ENCODE measurements around the gene PPP5C. TPM values are rescaled to one million over a fixed set of nuclear protein-coding genes. Genes with fewer than 3 reads are reported as not detected.
A peak's percentile ranks its signal among the peaks of the same experiment; 100 is the strongest.

PPP5C gene
- total and polyA plus RNA-seq, 2 experiments from 2014 or later: 120 to 130 TPM

GRCh38 chr19:46339446-46339845 is 7.4 kb upstream of the PPP5C start:
- peaks cover 21% of the 10 kb centered on the region for H3K36me3 ChIP-seq
- H3K4me3 ChIP-seq: no peak overlapping the region
- no peaks in the 10 kb centered on the region for H3K9me3 ChIP-seq (ENCODE audit: low read depth)
- H3K27me3 ChIP-seq: no peaks in the 10 kb centered on the region
- TF ChIP-seq CTCF (IDR thresholded peaks at IDR 0.05; ENCODE audit: low read depth, low read length): no peak
- H3K4me1 ChIP-seq (ENCODE audit: low read depth): peaks cover 10% of the 10 kb centered on the region
- peak overlapping the region; percentile 58 for H3K27ac ChIP-seq
- DNase-seq (ENCODE audit: low read depth in 1 of 2, low spot score in 1 of 2): no peak

GRCh38 chr19:46340051-46340659 is 6.7 kb upstream of the PPP5C start:
- H3K27ac ChIP-seq: no peak overlapping the region
- H3K9me3 ChIP-seq (ENCODE audit: low read depth): no peaks in the 10 kb centered on the region
- H3K4me1 ChIP-seq (ENCODE audit: low read depth): peaks cover 10% of the 10 kb centered on the region
- no peak for DNase-seq (ENCODE audit: low read depth in 1 of 2, low spot score in 1 of 2)
- H3K27me3 ChIP-seq: no peaks in the 10 kb centered on the region
- no peak for TF ChIP-seq CTCF (IDR thresholded peaks at IDR 0.05; ENCODE audit: low read depth, low read length)
- no peak overlapping the region for H3K4me3 ChIP-seq
- H3K36me3 ChIP-seq: peaks cover 21% of the 10 kb centered on the region

GRCh38 chr19:46341937-46342336 is 5.0 kb upstream of the PPP5C start:
- Histone ChIP-seq H3K9me3 (ENCODE audit: low read depth) (no peaks in the 10 kb centered on the region), H3K27me3 (no peaks in the 10 kb centered on the region), H3K4me1 (ENCODE audit: low read depth) (peaks cover 10% of the 10 kb centered on the region), H3K27ac (no peak overlapping the region), H3K4me3 (no peak overlapping the region), H3K36me3 (peaks cover 19% of the 10 kb centered on the region)
- DNase-seq (ENCODE audit: low read depth in 1 of 2, low spot score in 1 of 2): no peak
- no peak for TF ChIP-seq CTCF (IDR thresholded peaks at IDR 0.05; ENCODE audit: low read depth, low read length)

GRCh38 chr19:46344363-46344762 is 2.5 kb upstream of the PPP5C start:
- H3K27ac ChIP-seq: no peak overlapping the region
- TF ChIP-seq CTCF (IDR thresholded peaks at IDR 0.05; ENCODE audit: low read depth, low read length): no peak
- H3K27me3 ChIP-seq: no peaks in the 10 kb centered on the region
- no peak overlapping the region for H3K4me3 ChIP-seq
- H3K36me3 ChIP-seq: peaks cover 2% of the 10 kb centered on the region
- peaks cover 5% of the 10 kb centered on the region for H3K4me1 ChIP-seq (ENCODE audit: low read depth)
- no peaks in the 10 kb centered on the region for H3K9me3 ChIP-seq (ENCODE audit: low read depth)
- no peak for DNase-seq (ENCODE audit: low read depth in 1 of 2, low spot score in 1 of 2)

- H3K36me3 ChIP-seq: no peaks in the 10 kb centered on the region
- no peak for DNase-seq (ENCODE audit: low read depth in 1 of 2, low spot score in 1 of 2)
- H3K27ac ChIP-seq: no peak overlapping the region
- no peak overlapping the region for H3K4me3 ChIP-seq
- H3K4me1 ChIP-seq (ENCODE audit: low read depth): peaks cover 12% of the 10 kb centered on the region
- no peaks in the 10 kb centered on the region for H3K9me3 ChIP-seq (ENCODE audit: low read depth)
- no peaks in the 10 kb centered on the region for H3K27me3 ChIP-seq
- no peak for TF ChIP-seq CTCF (IDR thresholded peaks at IDR 0.05; ENCODE audit: low read depth, low read length)
Measured at GRCh38 chr19:46345157-46345556, 1.7 kb upstream of the PPP5C start.

GRCh38 chr19:46347572-46347883 is 641 bp downstream of the PPP5C start:
- H3K27me3 ChIP-seq: no peaks in the 10 kb centered on the region
- H3K36me3 ChIP-seq: no peaks in the 10 kb centered on the region
- H3K27ac ChIP-seq: no peak overlapping the region
- no peak for TF ChIP-seq CTCF (IDR thresholded peaks at IDR 0.05; ENCODE audit: low read depth, low read length)
- H3K9me3 ChIP-seq (ENCODE audit: low read depth): no peaks in the 10 kb centered on the region
- no peak for DNase-seq (ENCODE audit: low read depth in 1 of 2, low spot score in 1 of 2)
- H3K4me3 ChIP-seq: peak overlapping the region; percentile 80
- H3K4me1 ChIP-seq (ENCODE audit: low read depth): peaks cover 13% of the 10 kb centered on the region
